ENCODE results near the gene ITGAE. TPM values are rescaled to one million over a fixed set of nuclear protein-coding genes. Genes with fewer than 3 reads are reported as not detected.

ITGAE gene
- total and polyA plus RNA-seq, 7 experiments from 2014 or later = 16.3 to 44.9 (median 23.6) TPM

DNA sequence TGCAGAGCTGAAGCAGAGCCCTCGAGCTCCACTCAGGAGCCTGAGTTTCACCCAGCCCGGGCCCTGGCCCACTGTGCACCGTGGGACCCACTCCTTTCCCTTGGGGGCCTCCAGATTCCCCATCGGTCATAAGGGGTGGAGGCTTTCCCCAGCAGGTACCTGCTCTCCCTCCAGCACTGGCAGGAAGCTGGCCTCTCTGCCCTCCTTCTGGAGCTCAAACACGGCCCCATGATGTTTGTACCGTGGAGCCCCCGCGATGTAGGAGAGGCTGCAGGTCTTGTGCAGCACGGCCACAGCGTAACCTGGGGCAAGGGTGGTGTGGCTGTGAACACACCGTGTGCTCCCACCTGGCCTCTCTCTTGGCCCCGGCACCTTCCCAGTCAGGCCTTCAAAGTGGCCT is 47.4 kb downstream of the ITGAE start:
- ChIA-PET POLR2A (interaction anchor here (0.8 to 3.2 kb wide), 3 partner anchors 12 to 30 kb away, joined by 3 to 12 read pairs (median 6); partner anchors contain the start of gene HASPIN), CTCF (interaction anchor here (2.3 kb wide), 1 partner anchor 16 kb away, joined by 10 read pairs; no protein-coding TSS in a partner anchor)
- Mint-ChIP-seq H3K27ac (peak overlapping the region in 7 of 9 donors; percentile 39 to 87 (median 79)), H3K4me1 (peaks cover 24 to 50% (median 38%) of the 10 kb centered on the region in 7 donors), H3K36me3 (no peaks in the 10 kb centered on the region), H3K4me3 (no peak overlapping the region), H3K9me3 (no peaks in the 10 kb centered on the region), H3K27me3 (no peaks in the 10 kb centered on the region)
- intact Hi-C loops (cut with micrococcal nuclease) = loop anchor here in 1 of 2 donors (2.0 to 10.0 kb wide), 2 partner anchors 15 to 211 kb away; partner anchors contain the start of gene ATP2A3
- no peak for DNase-seq
- no peak for ATAC-seq
- no peaks in the 10 kb centered on the region for H3K27me3 ChIP-seq (ENCODE audit: control insufficient read depth in 2 of 2, insufficient read depth in 2 of 2, low read length in 2 of 2)
- H3K4me3 ChIP-seq (ENCODE audit: low read length) = no peak overlapping the region
- peaks cover 22 to 34% of the 10 kb centered on the region in 2 donors for H3K4me1 ChIP-seq (ENCODE audit: control insufficient read depth in 2 of 2, insufficient read depth in 2 of 2, low read length in 2 of 2)
- no peaks in the 10 kb centered on the region for H3K9me3 ChIP-seq (ENCODE audit: control insufficient read depth in 2 of 3, low read length in 3 of 3)
- H3K36me3 ChIP-seq (ENCODE audit: control insufficient read depth in 2 of 3, insufficient read depth in 3 of 3, low read length in 3 of 3) = no peaks in the 10 kb centered on the region
- H3K27ac ChIP-seq (ENCODE audit: low read depth, low read length) = no peak overlapping the region

DNA sequence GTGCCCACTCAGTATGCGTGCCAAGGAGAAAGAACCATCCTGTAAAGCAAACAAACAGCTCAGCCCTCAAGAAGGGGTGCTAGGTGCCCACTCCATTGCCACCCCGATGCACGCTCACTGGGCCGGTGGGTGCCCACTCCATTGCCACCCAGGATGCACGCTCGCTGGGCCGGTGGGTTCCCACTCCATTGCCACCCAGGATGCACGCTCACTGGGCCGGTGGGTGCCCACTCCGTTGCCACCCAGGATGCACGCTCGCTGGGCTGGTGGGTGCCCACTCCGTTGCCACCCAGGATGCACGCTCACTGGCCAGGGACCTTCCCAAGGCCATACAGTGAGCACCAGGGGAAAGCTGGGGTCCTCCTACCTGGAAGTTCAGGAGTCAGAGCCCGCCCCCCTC is 49.2 kb downstream of the ITGAE start:
- H3K27me3 Mint-ChIP-seq = no peaks in the 10 kb centered on the region
- intact Hi-C loops (cut with micrococcal nuclease) = loop anchor here in 1 of 2 donors (10.0 kb wide), 1 partner anchor 213 kb away; the partner anchor contains the start of gene ATP2A3
- H3K9me3 Mint-ChIP-seq = no peaks in the 10 kb centered on the region
- Histone ChIP-seq H3K27me3 (ENCODE audit: control insufficient read depth in 2 of 2, insufficient read depth in 2 of 2, low read length in 2 of 2) (no peaks in the 10 kb centered on the region), H3K9me3 (ENCODE audit: control insufficient read depth in 2 of 3, low read length in 3 of 3) (no peaks in the 10 kb centered on the region), H3K4me3 (ENCODE audit: low read length) (no peak overlapping the region), H3K36me3 (ENCODE audit: control insufficient read depth in 2 of 3, insufficient read depth in 3 of 3, low read length in 3 of 3) (no peaks in the 10 kb centered on the region), H3K4me1 (ENCODE audit: control insufficient read depth in 2 of 2, insufficient read depth in 2 of 2, low read length in 2 of 2) (peaks cover 23 to 36% of the 10 kb centered on the region in 2 donors), H3K27ac (ENCODE audit: low read depth, low read length) (no peak overlapping the region)
- peaks cover 25 to 53% (median 41%) of the 10 kb centered on the region in 7 donors for H3K4me1 Mint-ChIP-seq
- CTCF ChIA-PET = interaction anchor here (2.3 kb wide), 1 partner anchor 14 kb away, joined by 10 read pairs; no protein-coding TSS in a partner anchor
- no peaks in the 10 kb centered on the region for H3K36me3 Mint-ChIP-seq
- POLR2A ChIA-PET = interaction anchor here (1.0 kb wide), 1 partner anchor 11 kb away, joined by 3 read pairs; no protein-coding TSS in a partner anchor
- H3K27ac Mint-ChIP-seq = peak overlapping the region in 1 of 9 donors; percentile 25
- DNase-seq = no peak
- no peak for ATAC-seq
- no peak overlapping the region for H3K4me3 Mint-ChIP-seq

DNA sequence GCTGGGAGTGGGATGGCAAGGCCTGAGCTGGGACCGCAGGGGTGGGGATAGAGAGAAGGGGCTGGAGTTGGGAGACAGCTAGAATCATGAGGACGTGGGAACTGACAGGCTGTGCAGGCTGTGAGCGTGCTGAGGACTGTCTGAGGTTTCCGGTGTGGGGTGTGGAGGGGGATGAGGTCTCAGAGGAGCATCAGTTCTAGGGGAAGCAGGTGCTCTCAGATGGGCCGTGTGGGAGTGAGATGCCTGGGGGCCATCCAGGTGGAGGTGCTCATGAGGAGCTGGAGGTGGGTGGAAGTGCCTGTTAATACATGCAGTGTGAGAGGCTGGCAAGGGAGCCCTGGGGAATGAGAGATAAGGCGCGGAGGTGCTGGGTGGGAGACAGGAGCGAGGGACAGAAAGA is 50.1 kb downstream of the ITGAE start:
- peak; percentile 44 for ATAC-seq
- Histone ChIP-seq H3K27me3 (ENCODE audit: control insufficient read depth in 2 of 2, insufficient read depth in 2 of 2, low read length in 2 of 2) (no peaks in the 10 kb centered on the region), H3K27ac (ENCODE audit: low read depth, low read length) (peak overlapping the region; percentile 41), H3K9me3 (ENCODE audit: control insufficient read depth in 2 of 3, low read length in 3 of 3) (no peaks in the 10 kb centered on the region), H3K4me1 (ENCODE audit: control insufficient read depth in 2 of 2, insufficient read depth in 2 of 2, low read length in 2 of 2) (peaks cover 23 to 35% of the 10 kb centered on the region in 2 donors), H3K4me3 (ENCODE audit: low read length) (peak overlapping the region; percentile 12), H3K36me3 (ENCODE audit: control insufficient read depth in 2 of 3, insufficient read depth in 3 of 3, low read length in 3 of 3) (no peaks in the 10 kb centered on the region)
- POLR2A ChIA-PET = interaction anchor here (0.5 to 2.1 kb wide), 4 partner anchors 11 to 238 kb away, joined by 3 to 10 read pairs (median 6); no protein-coding TSS in a partner anchor
- Mint-ChIP-seq H3K27me3 (no peaks in the 10 kb centered on the region), H3K4me3 (peak overlapping the region; percentile 69 to 89 (median 80)), H3K36me3 (no peaks in the 10 kb centered on the region), H3K4me1 (peaks cover 25 to 53% (median 41%) of the 10 kb centered on the region in 7 donors), H3K27ac (peak overlapping the region; percentile 60 to 89 (median 80)), H3K9me3 (no peaks in the 10 kb centered on the region)
- peak in 7 of 9 donors; percentile 19 to 59 (median 45) for DNase-seq
- intact Hi-C loops (cut with micrococcal nuclease) = loop anchor here in 1 of 2 donors (10.0 kb wide), 1 partner anchor 214 kb away; the partner anchor contains the start of gene ATP2A3
- CTCF ChIA-PET = interaction anchor here (2.3 kb wide), 1 partner anchor 13 kb away, joined by 12 read pairs; no protein-coding TSS in a partner anchor

GRCh38 chr17:3750296-3750695 is 50.7 kb downstream of the ITGAE start:
- intact Hi-C loops (cut with micrococcal nuclease) = loop anchor here in 1 of 2 donors (10.0 kb wide), 1 partner anchor 215 kb away; the partner anchor contains the start of gene ATP2A3
- no peak overlapping the region for H3K27ac ChIP-seq (ENCODE audit: low read depth, low read length)
- H3K27me3 Mint-ChIP-seq = no peaks in the 10 kb centered on the region
- H3K4me1 Mint-ChIP-seq = peaks cover 25 to 48% (median 36%) of the 10 kb centered on the region in 7 donors
- ChIA-PET CTCF (interaction anchor here (2.3 kb wide), 1 partner anchor 12 kb away, joined by 12 read pairs; no protein-coding TSS in a partner anchor), POLR2A (interaction anchor here (0.8 to 2.1 kb wide), 4 partner anchors 10 to 37 kb away, joined by 3 to 10 read pairs (median 6); no protein-coding TSS in a partner anchor)
- H3K27me3 ChIP-seq (ENCODE audit: control insufficient read depth in 2 of 2, insufficient read depth in 2 of 2, low read length in 2 of 2) = no peaks in the 10 kb centered on the region
- H3K36me3 Mint-ChIP-seq = no peaks in the 10 kb centered on the region
- no peak overlapping the region for H3K4me3 ChIP-seq (ENCODE audit: low read length)
- peaks cover 21 to 29% of the 10 kb centered on the region in 2 donors for H3K4me1 ChIP-seq (ENCODE audit: control insufficient read depth in 2 of 2, insufficient read depth in 2 of 2, low read length in 2 of 2)
- DNase-seq (no peak), ATAC-seq (no peak)
- peak overlapping the region; percentile 67 to 89 (median 76) for H3K4me3 Mint-ChIP-seq
- no peaks in the 10 kb centered on the region for H3K9me3 Mint-ChIP-seq
- no peaks in the 10 kb centered on the region for H3K36me3 ChIP-seq (ENCODE audit: control insufficient read depth in 2 of 3, insufficient read depth in 3 of 3, low read length in 3 of 3)
- peak overlapping the region; percentile 60 to 89 (median 80) for H3K27ac Mint-ChIP-seq
- H3K9me3 ChIP-seq (ENCODE audit: control insufficient read depth in 2 of 3, low read length in 3 of 3) = no peaks in the 10 kb centered on the region

- no peaks in the 10 kb centered on the region for H3K9me3 Mint-ChIP-seq
- H3K4me3 Mint-ChIP-seq = peak overlapping the region in 7 of 10 donors; percentile 14 to 66 (median 37)
- no peaks in the 10 kb centered on the region for H3K36me3 Mint-ChIP-seq
- no peak for ATAC-seq
- no peaks in the 10 kb centered on the region for H3K27me3 Mint-ChIP-seq
- H3K4me1 Mint-ChIP-seq = peaks cover 24 to 40% (median 31%) of the 10 kb centered on the region in 7 donors
- Histone ChIP-seq H3K9me3 (ENCODE audit: control insufficient read depth in 2 of 3, low read length in 3 of 3) (no peaks in the 10 kb centered on the region), H3K4me1 (ENCODE audit: control insufficient read depth in 2 of 2, insufficient read depth in 2 of 2, low read length in 2 of 2) (peaks cover 21 to 26% of the 10 kb centered on the region in 2 donors), H3K4me3 (ENCODE audit: low read length) (no peak overlapping the region), H3K27ac (ENCODE audit: low read depth, low read length) (no peak overlapping the region), H3K36me3 (ENCODE audit: control insufficient read depth in 2 of 3, insufficient read depth in 3 of 3, low read length in 3 of 3) (no peaks in the 10 kb centered on the region), H3K27me3 (ENCODE audit: control insufficient read depth in 2 of 2, insufficient read depth in 2 of 2, low read length in 2 of 2) (no peaks in the 10 kb centered on the region)
- CTCF ChIA-PET = no interaction called here
- POLR2A ChIA-PET = no interaction called here
- H3K27ac Mint-ChIP-seq = peak overlapping the region in 4 of 9 donors; percentile 55 to 72 (median 64)
- DNase-seq = no peak
- intact Hi-C loops (cut with micrococcal nuclease) = no loop called here
These were observed 52.4 kb downstream of the ITGAE start for GRCh38 chr17:3748576-3748975.

GRCh38 chr17:3747805-3748204 is 53.2 kb downstream of the ITGAE start:
- intact Hi-C loops (cut with micrococcal nuclease) = no loop called here
- Mint-ChIP-seq H3K4me1 (peaks cover 24 to 42% (median 33%) of the 10 kb centered on the region in 7 donors), H3K27ac (peak overlapping the region in 1 of 9 donors; percentile 56), H3K4me3 (peak overlapping the region in 1 of 10 donors; percentile 39), H3K27me3 (no peaks in the 10 kb centered on the region), H3K9me3 (no peaks in the 10 kb centered on the region), H3K36me3 (peaks cover 0 to 1% (median 0%) of the 10 kb centered on the region in 5 donors)
- DNase-seq = no peak
- Histone ChIP-seq H3K27ac (ENCODE audit: low read depth, low read length) (no peak overlapping the region), H3K36me3 (ENCODE audit: control insufficient read depth in 2 of 3, insufficient read depth in 3 of 3, low read length in 3 of 3) (no peaks in the 10 kb centered on the region), H3K27me3 (ENCODE audit: control insufficient read depth in 2 of 2, insufficient read depth in 2 of 2, low read length in 2 of 2) (no peaks in the 10 kb centered on the region), H3K4me3 (ENCODE audit: low read length) (no peak overlapping the region), H3K4me1 (ENCODE audit: control insufficient read depth in 2 of 2, insufficient read depth in 2 of 2, low read length in 2 of 2) (peaks cover 21 to 26% of the 10 kb centered on the region in 2 donors), H3K9me3 (ENCODE audit: control insufficient read depth in 2 of 3, low read length in 3 of 3) (no peaks in the 10 kb centered on the region)
- ChIA-PET POLR2A (no interaction called here), CTCF (interaction anchor here (1.3 kb wide), 1 partner anchor 10 kb away, joined by 5 read pairs; no protein-coding TSS in a partner anchor)
- no peak for ATAC-seq

Measured in naive thymus-derived CD4-positive, alpha-beta T cell (primary cell).